ENCODE data around the gene DCHS1. TPM values are rescaled to one million over a fixed set of nuclear protein-coding genes. Genes with fewer than 3 reads are reported as not detected.

Gene DCHS1
- total RNA-seq, 6 experiments from 2014 or later, result 1.8 to 9.2 (median 4.1) TPM

DNA sequence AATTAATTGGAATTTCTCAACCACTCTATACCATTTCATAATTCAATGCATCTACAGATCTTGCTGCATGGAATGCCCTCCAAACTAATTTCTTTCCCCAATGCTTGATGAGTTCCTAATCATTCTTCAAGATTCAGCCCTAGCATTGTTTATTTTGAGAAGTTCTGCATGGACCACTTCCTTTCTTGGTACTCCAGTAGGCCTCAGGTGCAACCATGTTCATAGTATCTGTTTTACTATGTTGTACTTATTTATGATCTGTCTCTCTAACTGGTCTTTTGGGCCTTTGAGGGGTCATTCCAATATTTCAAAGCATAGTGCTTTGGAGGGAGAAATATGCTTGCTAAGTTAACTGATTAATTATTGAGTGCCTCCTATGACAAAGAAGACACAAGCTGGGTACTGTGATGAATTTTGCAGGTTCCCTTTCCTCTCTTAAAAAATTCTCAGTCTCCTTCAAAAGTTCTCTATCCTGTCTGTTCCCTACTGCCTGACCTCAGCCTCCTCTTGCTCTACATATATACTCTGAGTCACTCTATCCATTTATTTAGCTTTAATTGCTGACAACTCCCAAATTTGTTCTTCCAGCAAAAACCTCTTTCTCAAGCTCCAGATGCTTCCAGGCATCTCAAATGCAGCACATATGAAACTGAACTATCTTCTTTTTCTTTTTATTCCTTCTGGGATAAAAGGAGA lies 18.1 kb upstream of the DCHS1 start:
- intact Hi-C loops (cut with DNase I), result no loop called here
- ATAC-seq (no peak), DNase-seq (no peak)
- H3K27me3 ChIP-seq, result no peaks in the 10 kb centered on the region
- H3K4me1 ChIP-seq, result no peaks in the 10 kb centered on the region
- H3K36me3 ChIP-seq, result no peaks in the 10 kb centered on the region
- H3K27ac ChIP-seq, result no peak overlapping the region
- no peak overlapping the region for H3K4me3 ChIP-seq
- H3K9me3 ChIP-seq, result no peaks in the 10 kb centered on the region
- no peak for TF ChIP-seq POLR2A (IDR thresholded peaks at IDR 0.05)
- TF ChIP-seq, protein P1, sequence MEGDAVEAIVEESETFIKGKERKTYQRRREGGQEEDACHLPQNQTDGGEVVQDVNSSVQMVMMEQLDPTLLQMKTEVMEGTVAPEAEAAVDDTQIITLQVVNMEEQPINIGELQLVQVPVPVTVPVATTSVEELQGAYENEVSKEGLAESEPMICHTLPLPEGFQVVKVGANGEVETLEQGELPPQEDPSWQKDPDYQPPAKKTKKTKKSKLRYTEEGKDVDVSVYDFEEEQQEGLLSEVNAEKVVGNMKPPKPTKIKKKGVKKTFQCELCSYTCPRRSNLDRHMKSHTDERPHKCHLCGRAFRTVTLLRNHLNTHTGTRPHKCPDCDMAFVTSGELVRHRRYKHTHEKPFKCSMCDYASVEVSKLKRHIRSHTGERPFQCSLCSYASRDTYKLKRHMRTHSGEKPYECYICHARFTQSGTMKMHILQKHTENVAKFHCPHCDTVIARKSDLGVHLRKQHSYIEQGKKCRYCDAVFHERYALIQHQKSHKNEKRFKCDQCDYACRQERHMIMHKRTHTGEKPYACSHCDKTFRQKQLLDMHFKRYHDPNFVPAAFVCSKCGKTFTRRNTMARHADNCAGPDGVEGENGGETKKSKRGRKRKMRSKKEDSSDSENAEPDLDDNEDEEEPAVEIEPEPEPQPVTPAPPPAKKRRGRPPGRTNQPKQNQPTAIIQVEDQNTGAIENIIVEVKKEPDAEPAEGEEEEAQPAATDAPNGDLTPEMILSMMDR (IDR thresholded peaks at IDR 0.05), result no peak

DNA sequence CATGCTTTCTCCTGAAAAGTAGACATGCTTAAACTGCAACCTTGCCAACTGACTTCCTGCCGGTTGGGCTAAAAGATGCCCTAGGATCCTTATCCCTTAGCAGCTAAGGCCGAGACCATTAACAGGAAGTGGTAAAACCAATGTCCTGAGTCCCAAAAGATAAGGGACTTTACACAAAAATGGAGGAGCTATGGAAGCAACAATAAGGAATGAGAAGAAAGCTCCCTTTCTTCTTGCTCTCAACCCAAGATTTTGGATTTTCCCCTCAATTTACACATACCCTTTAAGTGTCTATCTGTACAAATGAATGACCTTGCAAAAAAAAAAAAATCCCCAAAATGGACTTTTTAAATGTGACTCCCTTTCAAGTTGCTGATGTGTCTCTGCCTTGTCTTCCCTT lies 16.4 kb upstream of the DCHS1 start:
- TF ChIP-seq POLR2A (IDR thresholded peaks at IDR 0.05), result no peak
- TF ChIP-seq, protein P1 (IDR thresholded peaks at IDR 0.05), result no peak
- WGBS (ENCODE audit: insufficient coverage, low coverage, low lambda C conversion rate, missing lambda C conversion rate), result 56% methylated on average over 2 of the region's 2 CpGs

GRCh38 chr11:6670202-6670830 lies 14.7 kb upstream of the DCHS1 start:
- 65% methylated on average over 6 of the region's 6 CpGs for WGBS (ENCODE audit: insufficient coverage, low coverage, low lambda C conversion rate, missing lambda C conversion rate)
- intact Hi-C loops (cut with DNase I), result no loop called here

More for the DNA sequence above, 16.4 kb upstream of the DCHS1 start:
- ATAC-seq, result no peak
- DNase-seq, result no peak
- H3K4me1 ChIP-seq, result no peaks in the 10 kb centered on the region
- intact Hi-C loops (cut with DNase I), result no loop called here
- no peaks in the 10 kb centered on the region for H3K27me3 ChIP-seq
- no peaks in the 10 kb centered on the region for H3K36me3 ChIP-seq
- no peak overlapping the region for H3K27ac ChIP-seq
- H3K9me3 ChIP-seq, result no peaks in the 10 kb centered on the region
- no peak overlapping the region for H3K4me3 ChIP-seq

DNA sequence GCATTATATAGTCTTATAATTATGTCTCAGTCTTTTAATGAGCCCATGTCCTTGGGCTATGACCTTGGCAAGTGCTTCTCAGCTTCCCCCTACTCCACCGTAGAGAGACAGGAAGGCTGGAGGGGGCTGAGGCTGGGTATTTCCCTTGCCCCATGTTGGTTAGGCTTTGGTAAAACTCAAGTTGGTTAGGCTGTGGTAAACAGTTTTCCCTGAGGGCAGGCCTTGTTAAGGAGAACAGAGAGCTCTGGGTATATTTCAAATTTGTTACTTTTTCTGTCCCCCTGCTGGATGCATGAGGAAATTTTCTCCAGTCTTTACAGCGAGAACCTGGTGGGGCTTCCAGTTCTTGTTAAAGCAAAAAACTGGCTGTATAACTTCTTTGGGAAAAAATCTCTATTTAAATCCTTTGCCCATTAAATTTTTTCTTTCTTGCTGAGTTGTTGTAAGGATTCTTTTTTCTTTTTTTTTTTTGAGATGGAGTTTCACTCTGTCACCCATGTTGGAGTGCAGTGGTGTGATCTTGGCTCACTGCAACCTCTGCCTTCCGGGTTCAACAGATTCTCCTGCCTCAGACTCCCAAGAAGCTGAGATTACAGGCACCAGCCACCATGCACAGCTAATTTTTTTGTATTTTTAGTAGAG lies 12.2 kb upstream of the DCHS1 start:
- H3K27me3 ChIP-seq, result no peaks in the 10 kb centered on the region
- ATAC-seq (peak; percentile 74 to 90 (median 82)), DNase-seq (no peak)
- no peaks in the 10 kb centered on the region for H3K36me3 ChIP-seq
- no peak overlapping the region for H3K27ac ChIP-seq
- intact Hi-C loops (cut with DNase I), result no loop called here
- WGBS (ENCODE audit: insufficient coverage, low coverage, low lambda C conversion rate, missing lambda C conversion rate), result 51% methylated on average over 3 of the region's 3 CpGs
- H3K4me1 ChIP-seq, result no peaks in the 10 kb centered on the region
- no peaks in the 10 kb centered on the region for H3K9me3 ChIP-seq
- H3K4me3 ChIP-seq, result no peak overlapping the region
- TF ChIP-seq, protein P1 (IDR thresholded peaks at IDR 0.05), result peak; percentile 45 to 64 (median 59)
- no peak for TF ChIP-seq POLR2A (IDR thresholded peaks at IDR 0.05)

More at GRCh38 chr11:6670202-6670830, 14.7 kb upstream of the DCHS1 start:
- Histone ChIP-seq H3K27ac (no peak overlapping the region), H3K27me3 (no peaks in the 10 kb centered on the region), H3K9me3 (no peaks in the 10 kb centered on the region), H3K36me3 (no peaks in the 10 kb centered on the region), H3K4me1 (no peaks in the 10 kb centered on the region), H3K4me3 (no peak overlapping the region)
- DNase-seq (no peak), ATAC-seq (no peak)
- TF ChIP-seq POLR2A (IDR thresholded peaks at IDR 0.05), result no peak
- TF ChIP-seq, protein P1 (IDR thresholded peaks at IDR 0.05), result no peak
